IMR-90 (cell line): ENCODE measurements around the gene ZNF750.

ENCODE experiments used
- CEBPB ChIP-seq: IDR thresholded peaks from 2 replicates; pipeline ENCODE4 v1.6.1; 2012; ENCODE audit warnings: low read depth, low read length, improper control_type of control experiment
- CTCF ChIP-seq: conservative IDR thresholded peaks from 2 replicates; pipeline ENCODE4 v1.5.1; 2012; ENCODE audit warnings: mild to moderate bottlenecking, low read depth, low read length, improper control_type of control experiment
- MAFK ChIP-seq: IDR thresholded peaks from 2 replicates; pipeline ENCODE4 v1.6.1; 2012; ENCODE audit warnings: low read depth, low read length, improper control_type of control experiment
- NFE2L2 ChIP-seq: fragments of 150-350 bp; IDR thresholded peaks from 2 replicates; pipeline ENCODE4 v1.6.1; 2016; ENCODE audit warnings: low read depth, mild to moderate bottlenecking, low read length
- RFX5 ChIP-seq: IDR thresholded peaks from 2 replicates; pipeline ENCODE4 v1.8.0; 2012; ENCODE audit warnings: low read depth, mild to moderate bottlenecking, low read length, moderate library complexity

GRCh38 chr17:82805254-82805653, 34.6 kb downstream of the ZNF750 start:
- TF ChIP-seq CEBPB (no peak), RFX5 (no peak), CTCF (no peak), MAFK (no peak), NFE2L2 (no peak)
